Panc1 (cell line): ENCODE measurements around the gene ALDH2.

ENCODE experiments used
- CTCF ChIP-seq: fragments of 450-650 bp; IDR thresholded peaks from 2 replicates; pipeline ENCODE4 v1.5.1; 2017; ENCODE audit warnings: mild to moderate bottlenecking
- POLR2AphosphoS5 ChIP-seq: IDR thresholded peaks from 2 replicates; pipeline ENCODE4 v1.6.1; 2012; ENCODE audit warnings: mild to moderate bottlenecking, low read depth, low read length, moderate library complexity
- REST ChIP-seq, 2 experiments: IDR thresholded peaks; 2 replicates each; pipeline ENCODE4 v1.6.1; 2011 to 2012; ENCODE audit warnings: low read depth in 2 of 2, control low read depth in 1 of 2, low read length in 1 of 2, mild to moderate bottlenecking in 1 of 2, moderate library complexity in 1 of 2; ENCODE audit not compliant: insufficient read depth in 1 of 2
- SIN3A ChIP-seq: IDR thresholded peaks from 2 replicates; pipeline ENCODE4 v1.6.1; 2012; ENCODE audit warnings: low read depth, mild to moderate bottlenecking, low read length, moderate library complexity, borderline replicate concordance; ENCODE audit not compliant: insufficient read depth
- TCF7L2 ChIP-seq: IDR thresholded peaks from 2 replicates; pipeline ENCODE4 v1.6.1; 2011; ENCODE audit warnings: mild to moderate bottlenecking, low read depth, low read length, inconsistent platforms

GRCh38 chr12:111761706-111762105 lies 5.0 kb upstream of the ALDH2 start:
- TF ChIP-seq CTCF: no peak
- TF ChIP-seq SIN3A: no peak
- no peak for TF ChIP-seq POLR2AphosphoS5
- no peak for TF ChIP-seq TCF7L2
- no peak for TF ChIP-seq REST (IDR thresholded peaks at IDR 0.05; ENCODE audit: insufficient read depth in 1 of 2, low read depth in 2 of 2, low read length in 1 of 2)
